ENCODE results near the gene SLC44A3. TPM values are rescaled to one million over a fixed set of nuclear protein-coding genes. Genes with fewer than 3 reads are reported as not detected.

SLC44A3 gene
- total and polyA plus RNA-seq, 2 of the 8 experiments (the other 6 are each of a cell fraction or from before 2014, with no cell fraction given), result 4.2 to 5.0 TPM

GRCh38 chr1:94935034-94935433 is 114.9 kb downstream of the SLC44A3 start:
- H3K79me1 ChIP-seq (ENCODE audit: low read depth, low read length), result no peaks in the 10 kb centered on the region
- H3K23ac ChIP-seq (ENCODE audit: insufficient read length), result no peak overlapping the region
- no peak overlapping the region for H3K4me3 ChIP-seq (ENCODE audit: extremely low read depth in 1 of 4, insufficient read depth in 2 of 4, low read depth in 3 of 4, low read length in 4 of 4)
- H3K4me2 ChIP-seq (ENCODE audit: insufficient read depth in 1 of 2, low read depth in 2 of 2, low read length in 2 of 2), result no peak overlapping the region
- H2BK15ac ChIP-seq (ENCODE audit: low read length), result no peak overlapping the region
- H2BK12ac ChIP-seq (ENCODE audit: low read depth, low read length), result no peak overlapping the region
- H3K56ac ChIP-seq (replicated peaks; ENCODE audit: insufficient read length, low read depth, low read length), result no peak overlapping the region
- no peak overlapping the region for H3K4ac ChIP-seq (replicated peaks; ENCODE audit: insufficient read length, low read depth, low read length)
- H4K5ac ChIP-seq (ENCODE audit: insufficient read length, low read depth, low read length), result no peak overlapping the region
- peaks cover 2 to 20% (median 10%) of the 10 kb centered on the region in 4 experiments; a peak in 4 of 7 replicates for H3K4me1 ChIP-seq (replicated peaks in 1 of 4; ENCODE audit: control insufficient read depth in 3 of 4, insufficient read depth in 4 of 4, low read length in 3 of 4)
- WGBS, 2 experiments (ENCODE audit: extremely low coverage in 1 of 2, insufficient coverage in 1 of 2, insufficient read length in 1 of 2, insufficient replicate concordance in 2 of 2, low coverage in 1 of 2, low lambda C conversion rate in 2 of 2, missing lambda C conversion rate in 1 of 2), result 70% methylated on average over 1 of the region's 1 CpG; no CpG with 5 or more reads in 1 of the 2 experiments
- H3K79me2 ChIP-seq (ENCODE audit: control insufficient read depth in 1 of 2, insufficient read depth in 2 of 2, low read length in 2 of 2), result peaks cover 0 to 11% of the 10 kb centered on the region in 2 experiments; a peak in 2 of 4 replicates
- no peak overlapping the region for H3K18ac ChIP-seq (ENCODE audit: extremely low read depth, low read length)
- H3K23me2 ChIP-seq (ENCODE audit: low read depth, low read length), result no peaks in the 10 kb centered on the region
- TF ChIP-seq KDM4A (IDR thresholded peaks at IDR 0.05; ENCODE audit: low read depth, low read length, severe bottlenecking) (no peak), POU5F1 (IDR thresholded peaks at IDR 0.05; ENCODE audit: low read depth, low read length) (no peak), CEBPB (IDR thresholded peaks at IDR 0.05; ENCODE audit: low read depth, low read length) (no peak), KDM1A (IDR thresholded peaks at IDR 0.05; ENCODE audit: borderline replicate concordance, low read length) (no peak), TEAD4 (IDR thresholded peaks at IDR 0.05; ENCODE audit: low read depth, low read length) (no peak), PHF8 (conservative IDR thresholded peaks at IDR 0.05; ENCODE audit: low read depth, low read length) (no peak), ZNF274 (IDR thresholded peaks at IDR 0.05; ENCODE audit: borderline replicate concordance, extremely low read depth, low read length) (no peak), POLR2AphosphoS5 (IDR thresholded peaks at IDR 0.05; ENCODE audit: low read depth, low read length) (no peak), SP2 (IDR thresholded peaks at IDR 0.05; ENCODE audit: low read length) (no peak), CREB1 (IDR thresholded peaks at IDR 0.05) (no peak), RFX5 (IDR thresholded peaks at IDR 0.05; ENCODE audit: borderline replicate concordance, low read depth, low read length) (no peak)
- no peaks in the 10 kb centered on the region for H3K9me3 ChIP-seq (ENCODE audit: insufficient read depth in 2 of 2, low read depth in 1 of 2, low read length in 1 of 2)
- H4K8ac ChIP-seq (ENCODE audit: extremely low read depth, insufficient read depth, low read length), result no peak overlapping the region
- no peak overlapping the region for H3K9ac ChIP-seq (replicated peaks in 1 of 4; ENCODE audit: extremely low read depth in 1 of 4, low read depth in 3 of 4, low read length in 3 of 4)
- H3K27me3 ChIP-seq (replicated peaks in 1 of 4; ENCODE audit: control insufficient read depth in 3 of 4, extremely low read depth in 1 of 4, insufficient read depth in 3 of 4, low read length in 3 of 4), result no peaks in the 10 kb centered on the region
- no peak overlapping the region for H2BK20ac ChIP-seq (ENCODE audit: low read length)
- no peak overlapping the region for H2AK5ac ChIP-seq (ENCODE audit: low read depth, low read length)
- no peak overlapping the region for H4K91ac ChIP-seq (replicated peaks; ENCODE audit: insufficient read length, low read length)
- H2AFZ ChIP-seq (ENCODE audit: low read length), result no peak overlapping the region
- no peak overlapping the region for H2BK5ac ChIP-seq (ENCODE audit: low read depth, low read length)
- no peak overlapping the region for H2BK120ac ChIP-seq (replicated peaks; ENCODE audit: low read depth, low read length)
- CTCF ChIA-PET (ENCODE audit: partially characterized antibody), result interaction anchor here (0.7 to 1.7 kb wide), 2 partner anchors 19 to 113 kb away, joined by 3 read pairs; no protein-coding TSS in a partner anchor
- H3K36me3 ChIP-seq (ENCODE audit: control insufficient read depth in 2 of 4, insufficient read depth in 4 of 4, low read length in 3 of 4), result peaks cover 0 to 6% (median 2%) of the 10 kb centered on the region in 4 experiments; a peak in 3 of 8 replicates
- POLR2A ChIA-PET (ENCODE audit: partially characterized antibody), result interaction anchor here (2.3 kb wide), 1 partner anchor 8 kb away, joined by 18 read pairs; the partner anchor contains the start of gene CNN3
- H4K20me1 ChIP-seq (replicated peaks in 1 of 2; ENCODE audit: control insufficient read depth in 1 of 2, insufficient read depth in 2 of 2, low read length in 2 of 2), result no peaks in the 10 kb centered on the region
- no peak overlapping the region for H3K14ac ChIP-seq (ENCODE audit: insufficient read length)
- no peak for DNase-seq (ENCODE audit: low read depth in 1 of 2, low spot score in 2 of 2)
- no peak overlapping the region for H3K27ac ChIP-seq (ENCODE audit: low read depth, low read length)
- FAIRE-seq, result no peak

Measured in H1 (cell line).